Mucosa of descending colon (tissue), 3 donors: ENCODE measurements around the gene MT1B. TPM values are rescaled to one million over a fixed set of nuclear protein-coding genes. Genes with fewer than 3 reads are reported as not detected.

Experiments used
- ATAC-seq: fragments of 200-7000 bp; cut with Tn5 transposase; one replicate; pipeline ENCODE4 v1.9.1; 2020; ENCODE audit warnings: mild to moderate bottlenecking, moderate library complexity
- DNase-seq, 3 donors: peaks; one replicate each; pipeline ENCODE4 v3.0.0-alpha.2; 2020
- H3K36me3 ChIP-seq: fragments of 200-600 bp; one replicate; pipeline ENCODE4 v1.8.0; 2021; ENCODE audit warnings: low read depth, mild to moderate bottlenecking
- H3K4me1 ChIP-seq: fragments of 200-600 bp; one replicate; pipeline ENCODE4 v1.8.0; 2021; ENCODE audit warnings: low read depth, mild to moderate bottlenecking
- H3K4me3 ChIP-seq: fragments of 200-600 bp; one replicate; pipeline ENCODE4 v1.8.0; 2021; ENCODE audit warnings: mild to moderate bottlenecking
- H3K9me3 ChIP-seq: fragments of 200-600 bp; one replicate; pipeline ENCODE4 v1.8.0; 2021; ENCODE audit warnings: mild to moderate bottlenecking
- intact Hi-C, 2 donors: fragments of 100-400 bp; cut with DNase I in 1 of 2; cut with micrococcal nuclease in 1 of 2; formaldehyde crosslinking; loops; one replicate each; pipeline versions ENCODE4 v1.11.0 to v1.11.1; 2022; cut with DNase I, micrococcal nuclease
- total RNA-seq, 3 donors: library from RNA; stranded (reverse); fragmentation: NEBNext Ultra II Directional in 2 of 3; extraction: Animal tissue kit (Norgen Biotek cat#: 25700) in 2 of 3; gene quantifications; one replicate each; pipeline versions ENCODE4 v1.2.1 to v1.2.4, GENCODE V29; 2021 to 2023
- TF ChIP-seq, protein P1 (sequence below): fragments of 200-600 bp; IDR thresholded peaks from one replicate; pipeline ENCODE4 v1.8.0; 2022; ENCODE audit warnings: antibody characterized with exemption, mild to moderate bottlenecking
- donor health status: DM: no; HTN: no; CAD: no; lungs with moderate emphysema.
- donor health status: DM: no; HTN: no; CAD: no.
- donor health status: DM: no; HTN: yes; CAD: no.

The MT1B gene
- total RNA-seq, 3 donors from 2014 or later, result not detected

DNA sequence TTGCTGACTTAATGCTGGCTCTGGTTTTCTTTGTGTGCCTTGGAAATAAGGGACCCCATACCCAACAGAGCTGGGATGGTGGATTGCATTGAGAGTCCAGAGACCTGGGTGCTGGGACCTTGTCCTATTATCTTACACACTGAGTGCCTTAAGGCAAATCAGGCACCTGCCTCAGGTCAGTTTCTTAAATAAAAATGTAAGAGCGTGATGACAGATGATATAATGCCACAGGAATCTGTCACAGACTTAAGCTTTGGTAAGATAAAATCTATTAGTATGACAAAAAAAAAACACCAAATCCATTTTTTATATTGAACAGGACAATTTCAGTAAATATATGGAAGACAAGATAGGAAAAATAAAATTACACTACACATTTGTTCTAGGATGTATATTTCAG, 11.6 kb upstream of the MT1B start:
- Histone ChIP-seq H3K4me3 (no peak overlapping the region), H3K36me3 (no peaks in the 10 kb centered on the region), H3K4me1 (peaks cover 26% of the 10 kb centered on the region), H3K9me3 (no peaks in the 10 kb centered on the region)
- DNase-seq (no peak), ATAC-seq (no peak)
- intact Hi-C loops, result no loop called here
- TF ChIP-seq, protein P1, sequence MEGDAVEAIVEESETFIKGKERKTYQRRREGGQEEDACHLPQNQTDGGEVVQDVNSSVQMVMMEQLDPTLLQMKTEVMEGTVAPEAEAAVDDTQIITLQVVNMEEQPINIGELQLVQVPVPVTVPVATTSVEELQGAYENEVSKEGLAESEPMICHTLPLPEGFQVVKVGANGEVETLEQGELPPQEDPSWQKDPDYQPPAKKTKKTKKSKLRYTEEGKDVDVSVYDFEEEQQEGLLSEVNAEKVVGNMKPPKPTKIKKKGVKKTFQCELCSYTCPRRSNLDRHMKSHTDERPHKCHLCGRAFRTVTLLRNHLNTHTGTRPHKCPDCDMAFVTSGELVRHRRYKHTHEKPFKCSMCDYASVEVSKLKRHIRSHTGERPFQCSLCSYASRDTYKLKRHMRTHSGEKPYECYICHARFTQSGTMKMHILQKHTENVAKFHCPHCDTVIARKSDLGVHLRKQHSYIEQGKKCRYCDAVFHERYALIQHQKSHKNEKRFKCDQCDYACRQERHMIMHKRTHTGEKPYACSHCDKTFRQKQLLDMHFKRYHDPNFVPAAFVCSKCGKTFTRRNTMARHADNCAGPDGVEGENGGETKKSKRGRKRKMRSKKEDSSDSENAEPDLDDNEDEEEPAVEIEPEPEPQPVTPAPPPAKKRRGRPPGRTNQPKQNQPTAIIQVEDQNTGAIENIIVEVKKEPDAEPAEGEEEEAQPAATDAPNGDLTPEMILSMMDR, result no peak

DNA sequence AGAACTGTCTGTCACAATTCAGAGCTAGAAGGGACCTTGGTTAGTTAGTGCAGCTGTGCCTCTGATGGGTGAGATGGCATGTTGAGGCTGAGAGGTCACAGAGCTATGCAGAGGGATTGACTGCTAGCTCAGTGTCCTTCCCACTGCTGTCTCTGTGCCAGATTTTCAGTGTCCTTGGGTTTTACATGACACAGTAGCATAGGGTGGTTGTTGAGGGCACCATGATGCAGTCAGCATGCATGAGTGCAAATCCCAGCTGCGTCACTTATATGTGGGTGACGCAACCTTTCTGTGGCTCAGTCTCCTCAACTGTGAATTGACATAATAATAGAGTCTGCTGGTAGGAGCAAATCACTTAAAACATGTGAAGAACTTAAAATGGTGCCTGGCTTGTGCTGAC, 10.5 kb upstream of the MT1B start:
- no peak for DNase-seq
- intact Hi-C loops, result no loop called here
- Histone ChIP-seq H3K4me1 (peaks cover 22% of the 10 kb centered on the region), H3K9me3 (no peaks in the 10 kb centered on the region), H3K4me3 (no peak overlapping the region), H3K36me3 (no peaks in the 10 kb centered on the region)
- TF ChIP-seq, protein P1, result no peak
- no peak for ATAC-seq

DNA sequence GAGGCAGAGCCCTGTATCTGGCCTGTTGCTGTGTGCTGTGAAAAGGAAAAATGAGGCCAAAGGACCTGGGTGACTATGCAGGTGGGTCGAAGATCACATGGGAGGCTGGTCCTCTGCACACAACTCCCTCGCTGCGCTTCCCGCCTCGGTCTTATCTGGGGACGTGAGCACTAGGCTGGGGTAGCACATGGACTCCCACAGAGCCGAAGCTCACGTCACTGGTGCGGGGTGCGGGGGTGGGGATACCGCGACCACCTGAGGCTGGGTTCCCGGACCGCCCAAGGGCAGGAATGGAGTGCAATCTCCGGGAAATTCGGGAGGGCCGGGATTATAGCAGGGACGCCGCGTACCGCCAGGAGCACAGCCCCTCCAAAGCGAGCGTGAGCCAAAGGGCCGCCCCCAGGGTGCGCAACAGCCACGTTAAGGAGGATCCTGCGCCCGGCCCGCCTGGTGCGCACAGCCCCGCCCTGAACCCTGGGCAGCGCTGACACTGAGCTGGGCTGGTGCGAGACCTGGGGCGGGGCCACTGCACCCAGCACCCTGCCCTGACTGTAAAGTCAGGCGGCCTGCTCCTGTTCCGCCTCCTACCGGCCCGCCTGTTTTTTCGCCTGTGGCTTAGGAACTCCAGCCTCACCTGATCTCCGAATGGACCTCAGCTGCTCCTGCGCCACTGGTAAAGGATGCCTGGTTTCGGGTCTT, 8.5 kb upstream of the MT1B start:
- peaks cover 30% of the 10 kb centered on the region for H3K4me1 ChIP-seq
- H3K4me3 ChIP-seq, result no peak overlapping the region
- no peaks in the 10 kb centered on the region for H3K36me3 ChIP-seq
- ATAC-seq, result peak; percentile 95
- intact Hi-C loops, result no loop called here
- TF ChIP-seq, protein P1, result peak; percentile 51
- no peaks in the 10 kb centered on the region for H3K9me3 ChIP-seq
- DNase-seq, result peak; percentile 90 to 93 (median 92)

DNA sequence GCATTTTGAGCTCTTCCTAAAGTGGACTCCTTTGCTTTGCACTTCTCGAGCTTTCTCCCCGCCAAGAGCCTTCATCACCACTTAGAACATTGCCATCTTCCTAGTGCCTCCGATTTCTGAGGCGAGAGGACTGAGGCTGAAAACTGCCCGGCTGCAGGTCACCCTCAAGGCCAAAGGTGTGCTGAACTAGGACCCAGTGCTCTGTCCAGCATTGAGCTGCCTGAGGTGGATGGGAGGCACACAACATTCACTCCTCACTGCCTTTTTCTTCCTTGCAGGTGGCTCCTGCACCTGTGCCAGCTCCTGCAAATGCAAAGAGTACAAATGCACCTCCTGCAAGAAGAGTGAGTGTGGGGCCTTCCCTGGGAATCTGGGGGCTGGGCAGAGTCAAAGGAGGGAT, 7.9 kb upstream of the MT1B start:
- H3K4me1 ChIP-seq, result peaks cover 28% of the 10 kb centered on the region
- no peaks in the 10 kb centered on the region for H3K36me3 ChIP-seq
- intact Hi-C loops, result no loop called here
- DNase-seq, result peak in 1 of 3 donors; percentile 25
- H3K9me3 ChIP-seq, result no peaks in the 10 kb centered on the region
- ATAC-seq, result no peak
- no peak overlapping the region for H3K4me3 ChIP-seq
- TF ChIP-seq, protein P1, result no peak

DNA sequence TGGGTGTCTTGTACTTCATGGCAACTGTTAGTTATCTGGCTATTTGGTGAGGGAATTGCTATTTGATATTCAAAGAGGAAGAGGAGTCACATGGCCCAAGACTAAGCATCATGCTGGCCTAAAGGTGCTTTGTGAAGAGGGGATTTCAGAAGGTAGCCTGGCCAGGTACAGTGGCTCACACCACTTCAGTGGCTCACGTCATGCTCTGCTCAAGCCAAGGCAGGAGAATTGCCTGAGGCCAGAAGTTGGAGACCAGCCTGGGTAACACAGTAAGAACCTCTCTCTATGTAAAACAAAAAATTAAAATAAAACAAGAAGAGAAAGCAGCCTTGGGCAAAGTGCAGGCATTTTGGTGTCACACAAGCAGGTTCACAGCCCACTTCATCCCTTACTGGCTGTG, 6.4 kb upstream of the MT1B start:
- peaks cover 24% of the 10 kb centered on the region for H3K4me1 ChIP-seq
- DNase-seq, result no peak
- intact Hi-C loops, result no loop called here
- no peak for ATAC-seq
- H3K9me3 ChIP-seq, result no peaks in the 10 kb centered on the region
- TF ChIP-seq, protein P1, result no peak
- no peak overlapping the region for H3K4me3 ChIP-seq
- H3K36me3 ChIP-seq, result no peaks in the 10 kb centered on the region
